GM18520 (cell line): ENCODE data around the gene SLC9A9.
"Not testable (repeated sequence)": the region's sequence is repeated elsewhere in the genome, so short reads cannot be mapped to it uniquely, and the experiment has no call there.

Experiments
- ATAC-seq: cut with Tn5 transposase; IDR thresholded peaks from one replicate; pipeline ENCODE4 v1.9.1; 2021; ENCODE audit not compliant: unreplicated experiment

The SLC9A9 gene

GRCh38 chr3:143525408-143525807 lies 322.9 kb downstream of the SLC9A9 start:
- no peak for ATAC-seq

- ATAC-seq, result no peak
Measured at GRCh38 chr3:143521803-143522202, 326.5 kb downstream of the SLC9A9 start.

- ATAC-seq, result not testable (repeated sequence)
Measured at GRCh38 chr3:143517131-143517530, 331.1 kb downstream of the SLC9A9 start.

DNA sequence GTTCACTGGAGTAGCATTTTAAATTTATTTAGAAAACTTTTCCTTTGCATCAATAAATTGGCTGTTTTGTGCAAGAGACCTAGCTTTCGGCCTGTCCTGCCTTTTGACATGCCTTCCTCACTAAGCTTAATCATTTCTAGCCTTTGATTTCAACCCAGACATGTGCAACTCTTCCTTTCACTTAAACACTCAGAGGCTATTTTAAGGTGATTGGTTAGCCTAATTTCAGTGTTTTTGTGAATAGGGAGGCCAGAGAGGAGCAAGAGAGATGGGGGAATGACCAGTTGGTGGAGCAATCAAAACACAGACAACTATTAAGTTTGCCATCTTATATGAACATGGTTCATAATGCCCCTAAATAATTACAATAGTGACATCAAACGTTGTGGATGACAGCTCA lies 333.4 kb downstream of the SLC9A9 start:
- no peak for ATAC-seq

DNA sequence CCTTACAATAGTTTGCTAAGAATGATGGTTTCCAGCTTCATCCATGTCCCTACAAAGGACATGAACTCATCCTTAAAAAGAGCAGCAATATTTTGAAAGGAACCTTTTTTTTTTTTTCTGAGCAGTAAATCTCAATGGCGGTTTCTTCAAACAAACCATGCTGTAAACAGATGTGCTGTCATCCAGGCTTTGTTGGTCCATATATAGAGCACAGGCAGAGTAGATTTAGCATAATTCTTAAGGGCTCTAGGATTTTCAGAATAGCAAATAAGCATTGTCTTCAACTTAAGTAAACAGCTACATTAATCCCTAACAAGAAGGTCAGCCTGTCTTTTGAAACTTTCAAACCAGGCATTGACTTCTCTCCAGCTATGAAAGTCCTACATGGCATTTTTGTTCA lies 334.2 kb downstream of the SLC9A9 start:
- ATAC-seq, result no peak

DNA sequence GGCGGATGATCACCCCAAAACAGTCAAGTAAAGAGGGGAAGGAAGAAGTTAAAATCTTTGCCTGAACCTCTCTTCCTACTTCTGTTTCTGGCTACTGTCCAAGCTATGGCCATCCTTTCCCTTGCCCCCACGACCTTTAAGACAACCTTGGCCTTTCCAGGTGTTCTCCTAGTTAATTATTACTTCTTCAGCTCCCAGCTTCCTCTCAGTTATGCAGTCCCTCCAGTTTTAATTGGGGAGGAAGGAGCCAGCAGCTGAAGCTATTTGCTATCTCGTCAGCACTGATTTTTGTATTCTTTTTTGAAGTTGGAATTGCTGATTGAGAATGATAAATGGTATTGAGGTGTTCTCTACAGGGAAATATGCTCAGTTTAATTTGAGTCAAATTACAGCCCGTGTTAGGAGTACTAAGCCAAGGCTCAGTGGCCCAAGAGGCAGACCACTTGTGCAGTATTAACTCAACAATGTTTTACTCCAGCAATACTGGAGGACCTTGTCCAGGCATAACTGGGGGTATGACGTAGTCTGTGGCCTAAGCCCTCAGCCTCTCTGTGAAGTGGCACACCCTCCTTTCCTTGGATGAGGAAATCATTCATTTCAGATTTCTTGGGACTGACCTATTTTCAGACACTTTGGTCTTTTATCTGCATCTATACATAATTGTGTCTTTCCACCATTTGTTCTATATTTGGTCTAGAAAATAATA lies 336.9 kb downstream of the SLC9A9 start:
- no peak for ATAC-seq

DNA sequence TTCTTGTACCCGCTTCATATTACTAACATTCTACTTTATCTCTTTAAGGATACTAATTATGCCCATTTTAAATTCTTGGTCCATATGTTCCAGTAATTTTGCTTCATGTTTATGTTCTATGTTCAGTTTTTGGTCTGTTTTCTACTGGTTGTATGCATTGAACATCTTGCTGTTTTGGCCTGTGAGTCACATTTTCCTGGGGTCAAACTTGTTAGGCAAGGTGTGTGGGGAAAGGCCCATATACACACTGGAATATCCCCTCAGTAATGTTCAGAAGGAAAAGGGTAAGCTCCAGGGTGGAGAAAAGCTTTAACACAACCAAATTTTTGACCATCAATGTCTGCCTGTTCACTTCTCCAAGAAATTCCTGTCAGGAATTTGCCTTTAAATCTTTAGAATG lies 337.7 kb downstream of the SLC9A9 start:
- no peak for ATAC-seq

DNA sequence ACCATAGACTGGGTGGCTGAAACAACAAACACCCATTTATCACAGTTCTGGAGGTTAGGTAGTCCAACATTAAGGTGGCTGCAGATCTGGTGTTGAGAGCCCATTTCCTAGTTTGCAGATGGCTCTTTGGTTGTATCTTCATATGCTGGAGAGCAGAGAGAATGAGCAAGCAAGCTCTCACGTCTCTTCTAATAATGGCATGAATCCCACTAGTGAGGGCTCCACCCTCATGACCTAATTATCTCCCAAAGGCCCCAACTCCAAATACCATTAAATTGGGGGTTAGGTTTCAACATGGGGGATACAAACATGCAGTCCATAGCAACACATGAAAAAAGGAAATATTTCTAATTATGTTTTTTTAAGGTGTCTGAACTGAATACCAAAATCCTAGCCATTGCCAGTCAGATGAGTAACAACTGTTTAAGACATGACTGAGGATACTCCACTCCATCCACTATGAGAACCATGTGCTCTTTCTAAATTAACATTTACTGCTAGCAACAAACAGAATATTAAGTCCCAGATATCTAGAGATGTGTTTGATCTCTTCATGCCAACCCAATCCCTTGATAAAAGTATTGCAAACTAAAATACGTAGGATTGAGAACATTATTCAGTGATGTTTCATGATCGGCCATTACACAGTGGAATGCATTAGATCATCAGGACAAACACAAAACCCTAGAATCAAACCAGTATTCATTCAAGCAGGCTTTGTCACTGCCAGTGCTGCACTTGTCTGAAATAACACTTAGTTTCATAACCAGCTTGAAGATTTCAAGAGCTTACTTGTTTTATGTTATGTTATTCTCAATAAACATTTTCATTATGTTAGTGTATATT lies 340.3 kb downstream of the SLC9A9 start:
- ATAC-seq, result no peak

DNA sequence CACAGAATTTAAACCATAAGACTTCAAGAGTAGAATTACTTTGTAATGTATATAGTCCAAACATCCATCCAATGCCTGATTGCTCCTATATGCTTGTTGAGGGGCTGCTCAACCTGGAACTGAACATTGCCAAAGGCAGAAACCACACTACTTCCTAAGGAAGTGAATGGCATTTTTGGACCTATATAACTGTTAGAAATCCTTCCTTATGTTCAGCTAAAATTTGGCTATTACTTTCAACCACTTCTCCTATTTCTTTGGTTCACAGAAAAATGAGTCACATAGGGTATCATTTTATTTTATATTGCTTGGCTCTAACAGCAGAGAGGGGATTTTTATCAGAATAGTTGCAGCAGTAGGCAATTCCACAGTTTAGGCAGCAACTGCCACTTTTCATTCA lies 342.1 kb downstream of the SLC9A9 start:
- no peak for ATAC-seq

DNA sequence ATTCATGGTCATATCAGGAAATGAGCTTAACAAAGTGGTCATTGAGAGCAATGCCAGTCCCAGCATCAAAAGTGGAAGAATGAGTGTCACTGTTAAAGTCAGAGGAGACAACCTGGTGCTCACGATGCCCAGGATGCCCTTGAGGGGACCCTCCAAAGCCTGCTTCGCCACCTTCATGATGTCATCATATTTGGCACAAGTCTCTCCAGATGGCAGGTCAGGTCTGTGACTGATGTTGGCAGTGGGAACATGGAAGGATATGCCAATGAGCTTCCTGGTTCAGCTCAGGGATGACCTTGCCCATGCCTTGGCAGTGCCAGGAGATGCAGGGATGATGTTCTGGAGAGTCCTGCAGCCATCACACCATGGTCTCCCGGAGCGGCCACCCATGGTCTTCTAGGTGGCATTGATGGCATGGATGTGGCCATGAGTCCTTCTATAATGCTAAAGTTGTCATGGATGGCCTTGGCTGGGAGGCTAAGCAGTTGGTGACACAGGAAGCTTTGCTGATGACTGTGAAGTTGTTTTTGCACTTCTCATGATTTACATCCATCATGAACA lies 344.9 kb downstream of the SLC9A9 start:
- ATAC-seq, result no peak

GRCh38 chr3:143502081-143502480 lies 346.2 kb downstream of the SLC9A9 start:
- ATAC-seq, result no peak

DNA sequence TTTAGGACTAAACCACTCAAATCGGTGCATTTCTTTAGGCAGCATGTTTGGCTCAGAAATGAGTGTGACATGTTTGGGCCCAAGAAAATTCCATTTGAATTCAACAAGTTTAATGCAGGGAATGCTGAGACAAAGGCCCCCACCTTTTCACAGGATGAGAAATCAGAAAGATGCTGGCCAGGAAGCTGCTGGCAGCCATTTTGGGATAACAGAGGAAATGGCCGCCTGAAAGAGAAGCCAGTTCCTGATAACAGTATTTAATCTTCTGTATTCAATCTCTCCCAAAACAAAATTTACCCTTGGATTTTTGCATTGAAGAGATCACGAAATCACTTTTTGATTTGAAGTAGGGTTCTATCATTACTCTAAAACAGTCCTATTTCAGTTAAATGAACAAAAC lies 350.9 kb downstream of the SLC9A9 start:
- no peak for ATAC-seq

DNA sequence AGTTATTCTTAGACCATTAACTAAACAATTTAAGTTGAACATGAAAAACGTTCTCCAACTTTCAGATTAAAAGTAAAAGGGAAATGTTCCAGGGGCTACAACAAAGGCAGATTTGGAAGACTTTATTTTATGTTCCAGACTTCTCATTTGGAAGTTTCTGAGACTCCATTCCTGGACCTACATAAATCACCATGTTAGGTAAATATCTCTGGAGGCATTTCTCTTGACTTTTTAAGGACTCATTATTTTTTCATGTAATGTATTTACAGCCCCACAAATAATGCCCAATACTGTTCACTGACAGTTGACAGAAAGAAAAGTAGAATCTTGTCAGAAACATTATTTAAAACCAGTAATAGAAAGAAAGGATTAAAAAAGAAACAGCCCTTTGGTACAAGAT lies 352.1 kb downstream of the SLC9A9 start:
- no peak for ATAC-seq

DNA sequence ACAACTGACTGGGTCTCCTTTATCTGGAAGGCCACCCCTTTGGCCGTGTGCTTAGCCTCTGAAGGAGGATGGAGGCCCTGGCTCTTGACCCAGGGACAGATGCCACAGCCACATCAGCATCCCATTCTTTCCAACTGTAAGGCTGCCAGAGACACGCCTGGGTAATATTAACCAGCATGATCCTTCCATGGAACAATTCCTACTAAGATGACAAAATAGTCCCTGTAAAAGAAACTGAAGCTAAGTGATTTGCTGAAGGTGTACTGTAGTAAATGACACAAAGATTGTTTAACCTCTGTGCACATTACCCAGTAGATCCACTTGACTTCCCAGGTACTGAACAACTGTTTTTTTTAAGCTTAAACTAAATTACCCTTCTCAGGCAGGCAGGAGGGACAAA lies 352.7 kb downstream of the SLC9A9 start:
- ATAC-seq, result no peak

DNA sequence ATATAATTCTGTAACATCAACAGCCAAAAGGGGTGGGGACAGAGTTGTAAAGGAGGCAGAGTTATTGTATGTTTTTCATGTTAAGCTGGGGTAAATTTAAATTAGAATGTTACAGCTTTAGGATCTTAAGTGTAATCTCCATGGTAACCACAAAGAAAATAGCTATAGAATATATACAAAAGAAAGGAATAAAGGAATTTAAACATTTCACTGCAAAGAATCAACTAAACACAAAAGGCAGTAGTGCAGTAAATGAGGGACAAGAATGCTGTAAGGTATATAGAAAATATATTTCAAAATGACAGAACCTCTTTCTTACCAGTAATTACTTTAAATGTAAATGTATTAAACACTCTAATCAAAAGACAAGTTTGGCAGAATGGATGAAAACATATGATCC lies 361.7 kb downstream of the SLC9A9 start:
- no peak for ATAC-seq

DNA sequence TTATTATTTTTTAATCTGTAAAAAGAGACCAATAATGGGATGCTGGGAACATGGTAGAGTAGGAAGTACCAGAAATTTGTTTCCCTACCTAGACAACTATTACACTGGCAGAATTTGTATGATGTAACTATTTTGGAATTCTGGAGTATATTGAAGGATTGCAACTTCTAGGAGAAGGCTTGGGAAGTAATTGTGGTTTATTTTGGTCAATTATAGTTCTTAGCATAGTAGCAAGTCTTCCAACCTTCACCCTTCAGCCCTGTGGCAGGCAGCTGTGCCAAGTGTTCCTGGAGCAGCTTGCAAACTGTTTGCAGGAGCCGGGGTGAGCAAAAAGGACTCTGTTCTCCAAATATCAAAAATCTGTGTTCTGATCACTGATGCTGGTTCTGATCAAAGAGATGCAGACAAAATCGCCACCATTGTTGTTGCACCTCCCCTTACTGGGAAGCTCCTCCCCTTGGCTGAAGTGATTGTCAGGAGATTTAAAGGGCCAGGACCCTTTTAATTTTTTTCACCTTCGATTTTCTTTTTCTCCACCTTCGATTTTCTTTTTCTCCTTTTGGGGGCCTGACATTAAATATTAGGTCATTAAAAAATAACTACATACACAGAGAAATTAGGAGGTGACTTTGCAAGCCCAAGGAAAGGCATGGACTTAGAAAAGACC lies 363.3 kb downstream of the SLC9A9 start:
- ATAC-seq, result no peak

GRCh38 chr3:143483214-143483613 lies 365.1 kb downstream of the SLC9A9 start:
- no peak for ATAC-seq

- no peak for ATAC-seq
Measured at GRCh38 chr3:143482106-143483088, 365.9 kb downstream of the SLC9A9 start.

GRCh38 chr3:143480344-143480743 lies 367.9 kb downstream of the SLC9A9 start:
- ATAC-seq, result no peak

GRCh38 chr3:143479727-143480126 lies 368.5 kb downstream of the SLC9A9 start:
- ATAC-seq, result no peak
